Kidney glomerular epithelial cell (primary cell): ENCODE measurements around the gene FDXR.
A peak's percentile ranks its signal among the peaks of the same experiment; 100 is the strongest.

Experiments
- DNase-seq: peaks from one replicate; lab custom pipeline; 2025; lab: John Stamatoyannopoulos, UW

FDXR gene

DNA sequence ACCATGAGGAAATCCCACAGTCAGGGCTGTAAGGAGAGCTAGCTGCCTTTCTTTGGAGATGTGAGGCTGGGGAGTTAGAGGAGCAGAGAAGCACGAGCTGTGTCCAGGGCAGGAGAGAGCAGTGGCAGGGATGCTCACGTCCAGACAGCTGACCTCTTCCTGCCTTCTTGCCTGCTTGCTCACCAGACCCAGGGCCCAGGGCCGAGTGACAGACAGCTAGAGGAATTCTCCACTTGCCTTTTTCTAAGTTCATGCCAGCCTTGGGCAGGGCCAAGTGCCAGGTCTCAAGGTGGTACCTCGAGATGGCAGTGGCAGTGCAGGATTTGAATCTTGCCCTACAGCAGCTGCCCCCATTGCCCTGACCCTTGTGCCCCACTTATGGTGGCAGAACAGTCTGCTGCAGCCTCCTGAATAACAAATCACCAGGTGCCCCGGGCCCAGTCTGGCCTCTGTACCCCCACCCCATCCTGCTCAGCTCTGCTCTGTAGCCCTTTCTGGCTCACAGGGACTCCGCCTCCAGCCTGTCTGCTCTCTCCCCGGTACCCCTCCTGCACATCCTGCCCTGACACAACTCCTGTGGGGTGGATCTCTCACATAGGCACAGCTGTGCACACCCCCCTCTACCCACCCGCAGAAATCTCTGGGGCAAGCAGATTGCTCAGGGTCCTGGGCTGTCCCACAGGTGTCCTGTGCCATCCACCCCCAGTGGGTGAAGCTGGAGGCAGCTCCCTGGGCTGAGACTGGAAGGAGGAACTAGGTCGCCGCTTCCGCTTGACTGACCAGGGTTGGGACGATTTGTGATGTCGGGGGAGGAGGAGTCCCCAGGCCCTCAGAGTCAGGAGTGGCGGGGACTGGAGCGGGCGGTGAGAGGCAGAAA lies 39.1 kb downstream of the FDXR start:
- peak; percentile 78 for DNase-seq

DNA sequence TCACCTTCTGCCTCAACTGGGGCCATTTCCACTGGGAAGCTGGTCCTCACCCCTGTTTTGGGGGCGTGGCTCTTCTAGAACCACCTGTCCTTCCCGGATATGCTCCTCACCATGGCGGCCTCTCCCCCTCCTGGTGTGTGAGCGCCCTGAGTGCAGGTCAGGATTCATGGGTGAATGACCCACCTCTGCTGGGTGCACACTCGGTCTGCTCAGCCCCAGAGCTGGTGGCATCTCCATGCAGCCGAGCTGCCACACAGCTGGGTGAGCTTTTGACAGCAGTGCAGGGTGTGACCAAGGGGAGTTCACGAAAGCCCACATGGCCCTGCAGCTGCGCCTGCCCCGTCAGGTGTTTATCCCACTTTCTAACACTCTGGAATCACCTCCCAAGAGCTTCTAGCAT lies 40.4 kb downstream of the FDXR start:
- DNase-seq: no peak

DNA sequence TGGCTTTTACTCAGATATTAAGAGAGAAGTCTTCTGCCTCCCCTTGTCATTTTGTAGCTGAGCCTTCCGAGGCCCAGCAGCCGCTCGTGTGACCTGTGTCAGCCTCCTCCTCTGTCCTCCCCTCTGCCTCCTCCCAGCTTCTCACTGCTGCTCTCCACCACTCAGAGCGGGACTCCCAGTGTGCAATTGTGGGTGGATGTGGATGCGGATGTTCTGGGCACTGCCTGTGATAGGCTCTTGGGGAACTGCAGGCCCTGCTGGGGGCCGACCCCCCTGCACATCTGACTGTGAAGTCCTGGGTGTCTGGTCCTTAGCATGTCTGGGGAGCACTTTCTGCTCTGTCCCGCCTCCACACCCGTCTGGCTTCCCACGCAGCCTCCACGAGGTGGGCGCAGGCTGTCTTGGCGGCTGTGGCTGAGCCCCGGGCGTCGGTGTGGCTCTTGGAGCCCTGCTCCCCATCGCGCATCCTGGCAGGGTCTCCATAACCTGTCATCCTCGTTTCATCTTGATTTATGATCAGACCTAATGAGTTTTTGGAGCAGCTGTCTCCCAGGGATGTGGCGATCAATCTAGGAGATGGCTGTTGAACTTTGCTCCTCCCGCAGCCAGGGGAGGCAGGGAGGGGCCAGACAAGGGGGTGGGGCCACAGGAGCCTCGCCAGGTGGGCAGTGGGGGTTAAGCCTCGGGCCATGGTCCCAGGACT lies 41.2 kb downstream of the FDXR start:
- DNase-seq: no peak

DNA sequence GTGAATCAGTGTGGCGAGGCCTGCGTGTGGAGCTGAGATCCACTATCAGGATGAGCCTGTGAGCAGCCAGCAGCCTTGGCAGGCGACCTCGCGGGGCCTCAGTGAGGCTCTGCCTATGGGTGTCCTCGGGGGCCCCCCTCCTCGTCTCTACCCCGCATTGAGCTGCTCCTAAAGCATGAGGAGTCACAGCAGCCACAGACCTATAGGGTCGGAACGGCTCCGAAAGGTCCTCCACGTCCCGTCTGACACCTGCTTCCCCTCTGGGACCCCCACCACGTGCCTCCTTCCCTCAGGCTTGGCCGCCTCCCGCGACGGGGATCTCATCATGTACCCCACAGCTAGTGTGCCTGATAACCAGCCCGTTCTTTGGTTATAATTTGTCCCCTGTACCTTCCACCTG lies 41.9 kb downstream of the FDXR start:
- no peak for DNase-seq

DNA sequence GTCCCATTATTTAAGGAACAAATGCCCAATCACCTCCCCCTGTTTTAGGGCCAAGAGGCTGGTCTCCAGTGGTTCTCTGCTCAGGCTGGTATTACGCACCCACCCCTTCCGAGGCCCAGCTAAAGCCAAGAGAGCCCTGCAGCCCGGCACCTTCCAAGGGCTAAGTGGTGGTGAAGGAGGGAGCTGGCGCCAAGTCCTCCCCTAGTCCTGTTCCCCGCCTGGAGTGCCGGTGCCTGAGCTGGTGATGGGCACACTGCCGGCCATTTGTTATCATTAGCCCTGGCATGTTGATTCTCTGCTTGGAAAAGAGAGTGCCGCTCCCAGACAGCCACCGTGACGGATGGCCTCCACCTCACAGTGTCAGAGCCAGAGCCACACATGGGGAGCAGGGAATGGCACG lies 45.0 kb downstream of the FDXR start:
- DNase-seq: no peak

DNA sequence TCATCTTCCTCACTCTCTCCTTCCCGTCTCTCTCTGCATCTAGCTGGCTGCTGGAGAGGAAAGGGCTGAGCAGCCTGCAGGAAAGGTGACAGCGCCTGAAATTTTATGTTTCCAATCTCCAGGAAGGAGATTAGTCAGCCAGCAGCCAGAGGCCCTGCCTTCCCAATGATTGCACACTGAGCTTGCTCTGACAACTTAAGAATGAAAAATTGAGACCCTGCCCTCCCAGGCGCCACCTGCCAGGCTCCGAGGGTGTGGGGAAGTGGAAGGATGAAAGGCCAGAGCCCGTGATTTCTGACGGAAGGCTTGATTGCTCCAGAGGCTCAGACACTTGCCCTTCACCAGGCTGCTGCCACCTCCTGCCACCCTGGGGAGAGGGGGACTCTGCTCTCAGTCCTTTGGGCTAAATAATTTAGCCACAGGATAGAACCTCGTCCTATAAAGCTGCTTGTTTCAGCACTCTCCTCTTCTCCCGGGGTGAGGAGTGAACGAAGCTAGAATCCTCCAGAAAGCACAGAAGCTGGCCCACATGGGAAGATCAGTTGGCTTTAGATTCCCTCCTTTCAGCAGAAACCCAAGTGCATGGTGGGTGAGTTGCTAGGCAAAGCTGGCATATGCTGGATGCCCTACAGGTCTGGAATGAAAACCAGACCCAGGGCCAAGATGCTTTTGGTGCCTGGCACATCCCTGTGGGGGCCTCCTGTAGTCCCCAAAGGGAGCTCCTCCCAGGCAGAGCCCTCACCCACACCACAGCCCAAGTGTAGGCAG lies 46.7 kb downstream of the FDXR start:
- no peak for DNase-seq

DNA sequence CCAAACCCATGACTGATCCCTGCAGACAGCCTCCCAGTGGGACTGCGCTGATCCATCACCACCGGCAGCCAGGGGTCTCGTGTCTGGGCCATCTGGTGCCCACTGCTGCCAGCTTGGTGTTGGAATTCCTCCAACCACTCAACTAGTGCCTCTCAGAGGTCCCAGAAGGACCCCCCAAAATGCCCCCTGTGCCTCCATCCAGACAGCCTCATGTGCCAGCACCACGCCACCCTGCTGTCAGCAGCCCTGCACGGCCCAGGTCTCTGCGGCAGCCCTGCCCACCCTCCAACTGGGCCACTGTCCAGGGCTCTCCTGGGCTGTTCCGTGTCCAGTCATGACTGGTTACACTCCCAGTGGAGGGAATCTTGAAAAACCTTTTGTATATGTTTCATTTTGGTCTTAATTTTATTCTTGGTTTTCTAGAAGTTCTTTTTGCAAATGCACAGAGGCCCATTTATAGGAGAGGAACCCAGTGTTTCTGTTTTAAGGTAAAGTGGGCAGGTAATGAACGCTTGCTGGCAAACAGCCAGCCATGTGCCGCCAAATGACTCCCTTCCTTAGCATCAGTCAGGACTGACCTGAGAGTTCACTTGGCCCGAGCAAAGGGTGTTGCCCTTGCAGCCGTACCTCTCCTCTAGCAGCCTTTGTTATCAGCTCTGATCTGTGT lies 47.7 kb downstream of the FDXR start:
- no peak for DNase-seq

DNA sequence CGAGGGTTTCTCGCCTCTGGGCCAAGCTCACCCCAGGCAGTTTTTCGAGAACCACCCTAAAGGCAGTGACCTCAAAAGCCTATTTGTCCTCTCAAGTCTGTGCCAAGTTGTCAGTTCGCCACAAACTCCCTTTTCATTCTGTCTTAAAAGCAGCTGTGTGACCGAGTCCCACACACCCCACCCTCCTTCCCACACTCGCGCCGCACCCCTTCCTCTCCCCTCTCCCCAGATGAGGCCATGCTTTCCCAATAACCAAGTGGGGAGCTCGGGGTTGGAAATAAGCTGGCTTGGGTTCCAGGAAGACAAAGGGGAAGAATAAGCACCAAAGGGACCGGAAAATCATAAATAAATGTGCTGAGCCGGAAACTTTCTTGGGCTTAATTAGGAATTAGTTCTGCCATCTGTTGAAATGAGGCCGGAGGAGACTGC lies 49.8 kb downstream of the FDXR start:
- no peak for DNase-seq

DNA sequence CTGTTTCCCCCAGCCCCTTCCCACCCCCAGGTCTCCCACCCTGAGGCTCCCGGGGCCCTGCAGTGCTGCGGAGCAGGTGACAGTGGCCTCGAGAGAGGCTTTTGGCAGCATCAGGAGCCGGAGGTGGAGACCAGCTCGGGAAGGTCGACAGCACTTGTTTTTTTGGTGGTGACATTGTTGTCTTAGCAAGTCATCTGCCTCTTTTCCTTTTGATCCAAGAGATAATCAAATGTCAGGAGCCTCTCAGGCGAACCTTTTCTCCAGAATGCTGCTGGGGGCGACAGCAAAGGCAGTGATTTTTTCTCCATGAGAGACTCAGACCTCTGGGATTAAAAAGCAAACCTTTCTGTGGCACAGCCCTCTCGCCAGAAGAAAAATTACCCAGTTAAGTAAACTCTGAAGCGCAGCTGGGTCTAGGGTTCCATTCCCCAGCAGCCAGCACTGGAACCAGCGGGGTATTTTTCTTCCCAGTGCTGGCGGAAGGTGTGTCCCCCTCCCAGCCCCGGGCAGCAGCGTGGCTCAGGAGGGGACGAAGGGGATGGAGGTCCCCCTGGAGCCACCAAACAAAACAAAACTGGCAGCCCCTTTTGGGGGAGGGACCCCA lies 50.4 kb downstream of the FDXR start:
- no peak for DNase-seq

DNA sequence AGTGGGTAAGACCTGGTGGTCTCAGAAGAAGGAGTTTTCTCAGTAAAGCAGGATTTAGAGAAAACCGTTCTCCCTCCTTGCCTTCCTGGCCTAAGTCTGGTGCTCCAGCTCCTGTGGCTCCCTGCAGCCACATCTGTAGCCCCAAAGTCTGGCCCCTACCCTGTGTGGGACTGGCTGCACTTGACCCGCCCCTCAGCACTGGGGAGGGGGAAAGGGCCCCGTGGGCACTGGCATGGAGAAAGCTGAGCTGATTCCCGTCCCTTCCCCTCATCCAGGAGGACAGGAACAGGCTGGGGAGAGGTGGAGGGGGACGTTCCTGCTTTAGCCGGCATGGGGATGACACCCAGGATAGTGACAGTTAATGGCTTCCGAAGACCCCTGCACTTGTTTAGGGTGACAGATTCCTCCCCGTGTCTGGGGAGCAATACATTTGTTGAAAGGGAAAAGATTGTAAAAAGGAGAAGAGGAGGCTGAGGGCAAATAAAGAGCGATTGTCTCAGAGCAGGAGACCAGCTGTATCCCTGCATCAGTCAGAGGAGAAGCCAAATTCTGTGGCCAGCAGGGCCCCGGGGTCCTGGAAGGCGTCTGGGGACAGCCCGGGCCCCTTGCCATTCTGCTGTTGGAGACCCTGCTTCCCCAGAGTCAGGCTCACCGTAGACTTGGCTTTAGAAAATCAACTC lies 51.0 kb downstream of the FDXR start:
- DNase-seq: no peak

DNA sequence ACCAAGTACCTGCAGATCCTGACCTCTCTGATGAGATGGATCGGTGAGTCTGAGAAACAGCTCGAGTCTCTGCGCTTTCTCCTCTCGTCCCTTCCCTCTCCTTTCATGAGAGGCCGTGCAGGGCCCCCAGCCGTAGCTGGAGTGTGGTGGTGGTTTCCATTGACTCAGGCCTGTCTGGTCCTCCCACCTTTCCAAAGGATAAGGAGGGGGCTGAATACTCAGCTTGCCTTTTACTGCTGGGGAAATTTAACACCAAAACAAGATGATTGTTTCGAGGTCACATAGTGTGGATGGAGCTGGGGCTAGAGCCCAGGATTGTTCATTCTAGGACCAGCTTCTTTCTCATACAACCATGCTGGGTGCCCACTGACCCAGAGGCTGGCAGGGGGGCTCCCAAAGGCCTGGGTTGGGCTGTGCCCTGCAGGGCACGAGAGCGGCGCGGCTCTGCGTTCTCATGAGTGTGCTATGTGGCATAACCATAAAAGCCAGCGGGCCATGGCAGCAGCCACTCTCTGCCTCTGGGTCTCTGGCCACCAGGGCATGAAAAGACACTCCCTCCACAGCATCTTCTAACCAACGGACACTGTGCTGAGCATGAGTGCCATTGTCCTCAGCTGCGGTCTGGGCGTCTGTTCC lies 52.9 kb downstream of the FDXR start:
- no peak for DNase-seq

DNA sequence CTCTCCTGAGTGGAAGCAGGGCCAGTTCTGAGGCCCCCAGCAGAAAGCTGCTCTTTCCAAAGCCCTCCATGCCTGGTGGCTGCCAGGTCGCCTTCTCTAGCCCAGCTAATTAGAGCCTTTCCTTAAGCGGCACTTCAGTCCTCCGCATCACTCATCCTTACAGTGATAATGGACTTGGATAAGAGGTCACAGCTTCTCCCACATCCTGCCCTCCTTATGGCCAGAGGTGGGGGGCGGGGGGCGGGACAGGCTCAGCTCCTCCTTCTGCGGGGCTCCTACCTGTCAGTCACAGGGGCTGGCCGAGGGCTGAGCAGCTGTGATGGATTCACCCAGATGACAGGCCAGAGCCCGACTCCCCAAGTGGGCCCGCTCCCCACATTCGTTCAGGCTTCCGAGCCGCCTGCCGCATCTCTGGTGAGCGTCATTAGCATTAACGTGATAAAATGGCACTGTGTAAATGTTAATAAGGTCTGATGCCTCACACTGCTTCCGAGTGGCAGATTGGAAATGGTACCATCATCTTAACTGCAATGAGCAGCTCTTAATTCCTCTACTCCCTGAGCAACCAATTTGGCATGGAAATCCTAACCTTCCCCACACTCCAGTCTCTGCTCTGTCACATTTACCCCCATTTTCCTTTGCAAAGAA lies 54.4 kb downstream of the FDXR start:
- DNase-seq: no peak

DNA sequence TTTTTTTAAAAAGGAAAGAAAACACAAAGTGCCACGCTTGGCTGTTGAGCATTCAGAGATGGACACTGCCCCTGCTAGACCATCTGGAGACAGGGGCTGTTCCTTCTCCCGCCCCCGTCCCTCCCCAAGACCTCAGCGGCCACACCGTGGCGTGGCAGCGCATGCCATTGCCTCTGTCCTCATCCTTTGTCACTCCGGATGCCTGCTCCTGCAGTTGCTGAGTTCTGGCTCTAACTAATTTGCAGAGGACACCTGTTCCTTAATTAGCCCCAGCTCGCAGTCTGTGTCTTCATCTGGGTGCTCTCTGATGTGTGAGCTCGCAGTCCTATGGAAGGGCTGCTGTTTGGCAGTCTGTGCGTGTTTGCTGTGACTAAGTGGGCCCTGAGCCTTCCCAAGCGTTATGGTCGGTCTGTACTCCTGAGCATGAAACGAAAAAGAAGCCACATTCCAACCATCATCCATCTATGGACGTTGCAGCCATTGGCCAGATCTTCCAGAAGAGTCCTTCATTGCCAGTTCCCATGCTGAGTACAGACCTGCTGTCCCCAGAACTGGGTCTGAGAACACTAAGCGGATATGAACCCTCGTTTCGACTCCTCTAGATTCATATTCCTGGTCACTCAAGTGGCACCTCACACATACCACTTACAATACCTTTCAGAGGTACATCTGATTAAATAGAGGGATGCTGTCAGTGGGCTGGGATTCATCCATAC lies 55.7 kb downstream of the FDXR start:
- no peak for DNase-seq

DNA sequence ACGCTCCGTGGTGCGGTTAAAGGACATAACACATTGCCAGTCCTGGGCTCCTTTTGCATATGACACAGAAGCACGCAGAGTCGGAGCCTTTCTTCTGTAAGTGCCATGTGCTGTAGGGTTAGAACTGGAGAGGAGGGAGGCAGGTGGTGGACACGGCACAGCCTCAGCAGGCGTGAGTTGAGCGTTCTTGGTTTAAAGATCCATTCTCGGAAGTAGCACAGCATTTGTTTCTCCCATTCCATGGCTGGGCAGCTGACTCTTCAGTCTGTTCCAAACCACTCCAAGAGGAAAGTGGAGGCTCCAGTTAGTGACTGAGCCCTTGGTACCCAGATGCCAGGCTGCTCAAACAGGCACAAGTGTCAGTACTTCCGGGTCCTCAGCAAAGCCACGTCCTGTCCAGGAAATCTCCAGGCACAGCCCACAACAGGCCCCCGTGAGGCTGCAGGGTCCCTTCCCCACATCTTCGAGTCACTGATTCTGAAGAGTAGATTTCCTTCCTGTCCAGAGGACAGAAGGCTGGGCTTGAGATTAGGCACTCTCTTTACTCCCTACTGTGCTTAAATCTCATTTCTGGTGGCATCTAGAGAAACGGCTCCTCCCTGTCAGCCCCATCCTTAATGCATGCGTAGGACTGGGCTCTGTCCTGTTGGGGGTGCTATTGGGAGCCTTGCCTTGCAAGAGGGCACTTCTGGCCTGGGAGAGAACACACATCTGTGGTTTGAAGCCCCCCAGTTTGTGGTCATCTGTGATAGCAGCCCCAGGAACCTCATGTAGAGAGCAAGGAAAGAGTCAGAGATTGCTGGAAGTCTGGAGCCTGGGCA lies 57.0 kb downstream of the FDXR start:
- no peak for DNase-seq

DNA sequence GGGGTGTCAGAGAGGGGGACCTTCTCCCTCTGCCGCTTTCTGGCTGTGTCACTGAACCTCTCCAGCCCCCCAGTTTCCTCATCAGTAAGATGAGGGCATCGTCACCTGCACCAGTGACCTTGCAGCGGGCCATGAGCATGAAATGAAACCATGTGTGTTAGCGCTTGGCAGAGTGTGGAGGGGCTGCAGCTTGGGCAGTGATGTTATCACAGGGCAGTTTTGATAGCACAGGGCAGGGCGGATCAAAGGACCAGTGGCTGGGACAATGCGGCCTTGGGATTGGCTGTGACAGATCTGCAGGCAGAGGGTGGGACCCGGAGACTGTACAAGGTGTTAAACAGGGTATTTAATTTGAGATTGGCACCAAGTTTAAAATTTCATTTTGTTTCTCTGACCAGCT lies 57.7 kb downstream of the FDXR start:
- DNase-seq: no peak

DNA sequence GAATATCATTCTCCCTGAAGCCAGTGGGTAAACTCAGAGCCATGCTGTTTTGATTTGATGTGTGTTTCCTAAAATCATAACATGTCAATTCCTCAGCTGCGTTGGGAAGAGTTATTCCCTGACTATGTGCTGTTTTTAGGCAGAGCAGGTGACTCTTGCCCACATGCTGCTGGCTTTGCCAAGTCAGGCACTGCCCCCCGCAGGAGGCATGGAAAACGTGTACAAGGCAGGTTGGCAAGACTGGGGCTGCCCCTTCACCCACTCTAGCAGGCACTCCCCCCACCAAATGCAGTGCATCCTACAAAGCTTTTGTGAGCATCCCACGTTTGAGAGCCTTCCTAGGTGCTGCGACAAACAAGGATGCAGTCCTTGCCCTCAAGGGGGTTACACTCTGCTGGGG lies 58.3 kb downstream of the FDXR start:
- no peak for DNase-seq
